DND-41 (cell line): Measurements from ENCODE around the gene CDH23.
"Not testable (repeated sequence)": the region's sequence is repeated elsewhere in the genome, so short reads cannot be mapped to it uniquely, and the experiment has no call there.

Experiments
- CTCF ChIP-seq: IDR thresholded peaks from 2 replicates; pipeline ENCODE4 v1.5.1; 2012; ENCODE audit warnings: borderline replicate concordance, low read length, moderate library complexity, mild to moderate bottlenecking; ENCODE audit not compliant: poor library complexity, severe bottlenecking; ENCODE audit errors: extremely low read depth
- EZH2 ChIP-seq: IDR thresholded peaks from 3 replicates; pipeline ENCODE4 v1.6.1; 2012; ENCODE audit warnings: borderline replicate concordance, low read depth, mild to moderate bottlenecking, moderate library complexity, low read length, inconsistent platforms; ENCODE audit not compliant: severe bottlenecking

DNA sequence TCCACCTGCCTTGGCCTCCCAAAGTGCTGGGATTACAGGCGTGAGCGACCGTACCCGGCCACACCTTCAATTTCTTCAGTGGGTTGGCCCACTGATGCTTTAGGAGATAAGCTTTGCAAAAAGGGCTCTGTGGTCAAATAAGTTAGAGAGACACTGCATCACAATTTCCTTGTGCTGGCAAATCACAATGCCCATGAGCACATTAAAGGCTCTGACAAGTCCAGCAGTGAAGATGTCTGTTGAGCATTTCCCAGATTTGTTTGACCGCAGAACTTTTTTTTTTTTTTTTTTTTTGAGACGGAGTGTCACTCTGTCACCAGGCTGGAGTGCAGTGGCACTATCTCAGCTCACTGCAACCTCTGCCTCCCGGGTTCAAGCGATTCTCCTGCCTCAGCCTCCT lies 203.5 kb downstream of the CDH23 start:
- TF ChIP-seq CTCF, EZH2: not testable (repeated sequence)
